GM06990 (cell line): Measurements from ENCODE around the gene SLC22A4.

Source experiments
- DNase-seq: peaks from one replicate; pipeline ENCODE4 v3.0.0-alpha.2; 2011; ENCODE audit not compliant: insufficient read length; ENCODE audit errors: extremely low read depth
- H3K27me3 ChIP-seq: replicated peaks from 2 replicates; pipeline ENCODE4 v1.6.0; 2011; ENCODE audit warnings: low read length; ENCODE audit not compliant: control insufficient read depth, insufficient read depth
- H3K36me3 ChIP-seq: 2 replicates; pipeline ENCODE4 v1.5.1; 2011; ENCODE audit warnings: low read length; ENCODE audit not compliant: control insufficient read depth, insufficient read depth
- H3K4me3 ChIP-seq: replicated peaks from 2 replicates; pipeline ENCODE4 v1.5.1; 2011; ENCODE audit warnings: low read depth, mild to moderate bottlenecking, control low read depth, low read length
- TF ChIP-seq, protein P1 (sequence below): IDR thresholded peaks from 2 replicates; pipeline ENCODE4 v1.5.1; 2011; ENCODE audit warnings: low read length, control low read depth, mild to moderate bottlenecking, inconsistent platforms; ENCODE audit not compliant: insufficient read depth, poor library complexity, severe bottlenecking

SLC22A4 gene

DNA sequence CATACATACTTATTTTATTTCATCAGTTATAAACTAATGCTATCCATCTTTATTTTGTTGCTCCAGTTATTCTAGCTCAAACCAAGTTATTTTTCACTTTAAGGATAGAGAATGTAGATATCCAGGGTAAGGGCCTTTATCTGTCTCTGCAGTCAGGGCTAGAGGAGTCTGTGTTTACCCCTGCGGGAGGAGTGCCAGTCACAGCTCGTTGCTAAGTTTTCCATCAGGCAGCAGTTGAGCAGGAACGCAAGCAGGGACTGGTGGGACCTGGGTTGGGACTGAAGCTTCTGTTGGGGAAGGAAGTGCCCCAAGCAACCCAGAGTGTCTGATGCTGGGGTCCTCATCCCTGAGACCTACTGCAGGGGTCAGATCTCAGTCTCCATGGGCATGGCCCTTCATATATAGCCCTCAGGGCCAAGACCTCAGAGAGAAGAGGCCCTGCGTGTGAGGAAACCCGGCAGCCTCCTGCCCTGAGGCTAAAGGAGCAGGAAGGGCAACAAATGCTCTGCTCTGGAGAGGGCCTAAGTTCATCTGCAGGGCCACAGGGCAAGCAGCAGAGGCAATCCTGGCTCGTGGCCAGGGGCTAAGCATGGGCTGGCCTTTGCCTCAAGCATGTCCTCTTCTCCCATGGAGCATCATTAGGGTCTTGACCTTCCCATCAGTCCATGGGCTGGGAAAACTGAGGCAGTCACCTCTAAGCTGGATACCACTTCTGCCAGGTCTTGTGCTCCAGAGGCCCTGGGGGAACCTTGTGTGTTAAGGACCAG, 6.6 kb downstream of the SLC22A4 start:
- no peaks in the 10 kb centered on the region for H3K36me3 ChIP-seq
- no peaks in the 10 kb centered on the region; the same call in none of the 2 replicates for H3K27me3 ChIP-seq
- no peak for DNase-seq
- no peak overlapping the region for H3K4me3 ChIP-seq
- TF ChIP-seq, protein P1, sequence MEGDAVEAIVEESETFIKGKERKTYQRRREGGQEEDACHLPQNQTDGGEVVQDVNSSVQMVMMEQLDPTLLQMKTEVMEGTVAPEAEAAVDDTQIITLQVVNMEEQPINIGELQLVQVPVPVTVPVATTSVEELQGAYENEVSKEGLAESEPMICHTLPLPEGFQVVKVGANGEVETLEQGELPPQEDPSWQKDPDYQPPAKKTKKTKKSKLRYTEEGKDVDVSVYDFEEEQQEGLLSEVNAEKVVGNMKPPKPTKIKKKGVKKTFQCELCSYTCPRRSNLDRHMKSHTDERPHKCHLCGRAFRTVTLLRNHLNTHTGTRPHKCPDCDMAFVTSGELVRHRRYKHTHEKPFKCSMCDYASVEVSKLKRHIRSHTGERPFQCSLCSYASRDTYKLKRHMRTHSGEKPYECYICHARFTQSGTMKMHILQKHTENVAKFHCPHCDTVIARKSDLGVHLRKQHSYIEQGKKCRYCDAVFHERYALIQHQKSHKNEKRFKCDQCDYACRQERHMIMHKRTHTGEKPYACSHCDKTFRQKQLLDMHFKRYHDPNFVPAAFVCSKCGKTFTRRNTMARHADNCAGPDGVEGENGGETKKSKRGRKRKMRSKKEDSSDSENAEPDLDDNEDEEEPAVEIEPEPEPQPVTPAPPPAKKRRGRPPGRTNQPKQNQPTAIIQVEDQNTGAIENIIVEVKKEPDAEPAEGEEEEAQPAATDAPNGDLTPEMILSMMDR: no peak

DNA sequence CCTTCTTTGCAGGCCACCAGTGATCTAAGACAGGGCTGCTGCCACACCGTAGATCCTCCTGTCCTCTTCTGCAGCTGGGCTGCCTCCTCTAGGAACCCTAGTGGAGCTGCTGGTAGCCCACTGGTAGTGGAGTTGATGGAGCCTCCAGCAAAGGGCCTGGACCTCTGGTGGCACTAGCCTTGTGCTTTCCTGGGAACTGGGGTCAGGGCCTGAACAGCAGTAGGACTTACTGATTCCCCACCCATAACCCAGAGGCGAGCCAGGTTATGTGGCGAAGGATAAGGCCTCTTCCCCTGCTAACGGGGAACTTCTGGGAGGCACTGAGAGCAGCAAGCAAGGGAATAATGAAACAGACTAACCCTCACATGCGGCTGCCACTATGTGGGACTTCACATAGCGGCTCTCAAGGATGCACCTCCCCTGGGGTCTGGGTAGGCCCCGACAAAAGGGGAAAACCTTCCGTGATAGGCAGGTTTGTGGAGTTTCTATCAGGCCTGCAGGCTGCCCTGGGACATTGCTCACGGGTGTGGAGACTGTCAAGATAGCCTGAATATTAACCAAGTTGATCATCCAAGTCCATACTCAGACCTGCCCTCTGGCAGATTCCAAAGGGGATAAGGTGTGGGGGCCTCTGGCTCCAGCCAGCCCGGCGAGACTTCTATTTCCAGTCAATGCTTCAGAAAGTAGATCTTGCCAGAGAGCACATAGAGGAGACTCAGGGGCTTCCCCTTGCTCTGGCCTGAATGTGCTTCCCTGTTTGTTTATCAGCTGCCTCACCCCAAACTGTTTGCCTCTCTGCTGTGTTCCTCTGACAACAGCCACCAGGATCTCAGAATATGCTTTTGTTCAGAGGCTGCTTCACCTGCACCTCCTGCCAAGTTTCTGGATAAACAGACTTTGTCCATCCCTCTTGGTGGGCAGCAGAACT, 7.4 kb downstream of the SLC22A4 start:
- H3K4me3 ChIP-seq: no peak overlapping the region
- DNase-seq: no peak

DNA sequence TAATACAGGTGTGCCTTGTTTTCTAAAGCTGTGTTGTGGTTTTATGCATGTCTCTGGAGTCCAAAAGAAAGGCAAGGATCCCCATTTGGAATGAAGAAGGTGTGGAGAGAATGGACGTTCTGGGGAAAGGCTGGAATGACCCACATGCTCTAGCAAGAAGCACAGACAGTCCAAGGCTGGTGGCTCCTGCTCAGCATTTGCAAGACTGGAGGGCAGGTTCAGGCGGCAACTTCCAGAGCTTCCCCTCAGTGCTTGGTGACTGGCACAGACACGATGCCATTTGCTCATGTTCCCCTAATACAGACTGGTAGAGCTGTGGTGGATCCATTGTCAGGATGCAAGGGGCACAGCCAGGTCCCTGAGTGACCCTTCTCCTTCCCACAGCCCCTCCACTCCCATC, 8.2 kb downstream of the SLC22A4 start:
- H3K27me3 ChIP-seq: no peaks in the 10 kb centered on the region; the same call in none of the 2 replicates
- no peaks in the 10 kb centered on the region for H3K36me3 ChIP-seq
- no peak overlapping the region for H3K4me3 ChIP-seq
- no peak for DNase-seq
- TF ChIP-seq, protein P1: no peak

More for the DNA sequence above, 7.4 kb downstream of the SLC22A4 start:
- TF ChIP-seq, protein P1: no peak
- Histone ChIP-seq H3K36me3 (no peaks in the 10 kb centered on the region), H3K27me3 (no peaks in the 10 kb centered on the region; the same call in none of the 2 replicates)

DNA sequence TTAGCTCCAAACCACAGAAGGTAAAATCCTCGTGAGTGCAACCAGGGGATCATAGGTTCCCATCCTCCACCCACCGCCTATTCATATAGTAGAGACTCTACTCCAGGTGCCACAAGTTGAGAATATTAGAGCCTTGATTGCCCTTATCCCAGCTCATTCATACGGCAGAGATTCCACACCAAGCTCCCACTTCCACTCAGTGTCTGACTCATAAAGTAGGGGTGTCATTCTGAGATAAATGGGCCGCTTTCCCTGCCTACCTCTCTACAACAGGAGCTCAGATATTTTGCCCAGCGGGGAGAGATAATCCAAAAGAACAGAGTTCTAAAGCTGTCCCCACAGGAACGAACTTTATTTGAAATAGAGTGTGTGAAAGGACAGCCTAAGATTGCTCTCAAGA, 9.4 kb downstream of the SLC22A4 start:
- TF ChIP-seq, protein P1: no peak
- Histone ChIP-seq H3K36me3 (no peaks in the 10 kb centered on the region), H3K27me3 (no peaks in the 10 kb centered on the region; the same call in none of the 2 replicates), H3K4me3 (no peak overlapping the region)
- DNase-seq: no peak

DNA sequence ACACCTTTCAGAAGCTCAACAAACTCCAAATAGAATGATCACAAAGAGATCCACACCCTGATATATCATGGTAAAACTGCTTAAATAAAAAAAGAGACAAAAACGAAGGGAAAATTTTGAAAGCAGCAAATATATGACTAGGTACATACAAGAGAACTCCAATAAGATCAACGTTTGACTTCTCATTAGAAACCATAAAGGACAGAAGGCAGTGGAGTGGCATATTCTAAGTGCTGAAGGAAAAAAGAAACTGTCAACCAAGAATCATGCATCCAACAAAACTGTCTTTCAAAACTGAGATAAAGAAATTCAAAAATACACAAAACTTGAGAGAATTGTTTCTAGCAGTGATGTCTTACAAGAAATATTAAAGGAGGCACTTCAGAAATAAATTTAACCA, 11.2 kb downstream of the SLC22A4 start:
- Histone ChIP-seq H3K36me3 (no peaks in the 10 kb centered on the region), H3K27me3 (no peaks in the 10 kb centered on the region; the same call in 1 of the 2 replicates), H3K4me3 (no peak overlapping the region)
- TF ChIP-seq, protein P1: no peak
- no peak for DNase-seq
